ENCODE results near the gene SLC13A3.

SLC13A3 gene

DNA sequence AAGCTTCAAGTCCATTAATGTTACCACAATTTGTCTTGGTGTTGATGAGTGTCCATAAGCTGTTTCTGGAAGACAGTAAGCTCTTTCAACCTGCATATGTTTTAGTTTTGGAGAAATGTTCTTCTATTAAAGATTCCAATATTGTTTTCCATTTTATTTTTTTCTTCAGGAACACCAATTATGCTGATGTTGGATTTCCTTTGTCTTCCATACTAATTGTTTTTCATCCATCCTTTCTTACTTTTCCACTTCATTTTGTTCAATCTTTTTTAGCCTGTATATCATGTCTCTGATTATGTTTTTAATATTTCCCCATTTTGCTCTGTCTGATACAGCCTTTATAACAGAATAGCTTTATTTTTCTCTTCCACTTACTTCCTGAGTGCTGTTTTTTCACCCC lies 21.9 kb downstream of the SLC13A3 start:
- Histone ChIP-seq H3K4me1 (ENCODE audit: control insufficient read depth, low read length) (no peaks in the 10 kb centered on the region), H3K9me3 (ENCODE audit: control insufficient read depth, insufficient read depth, low read length) (no peaks in the 10 kb centered on the region), H3F3A (ENCODE audit: control insufficient read depth, insufficient read depth) (no peaks in the 10 kb centered on the region), H3K9me2 (replicated peaks; ENCODE audit: control insufficient read depth, low read length) (no peaks in the 10 kb centered on the region), H3K4me3 (ENCODE audit: low read length) (no peak overlapping the region), H3K27me3 (ENCODE audit: control insufficient read depth, low read length) (peaks cover 7% of the 10 kb centered on the region), H3K27ac (ENCODE audit: low read depth, low read length) (no peak overlapping the region), H3K36me3 (ENCODE audit: control insufficient read depth, low read length) (no peaks in the 10 kb centered on the region), H3K4me2 (ENCODE audit: low read length) (no peak overlapping the region), H3K79me2 (ENCODE audit: control insufficient read depth, low read length) (no peaks in the 10 kb centered on the region), H4K20me1 (ENCODE audit: control insufficient read depth, insufficient read depth, low read depth, low read length) (no peaks in the 10 kb centered on the region)
- TF ChIP-seq, protein P1, sequence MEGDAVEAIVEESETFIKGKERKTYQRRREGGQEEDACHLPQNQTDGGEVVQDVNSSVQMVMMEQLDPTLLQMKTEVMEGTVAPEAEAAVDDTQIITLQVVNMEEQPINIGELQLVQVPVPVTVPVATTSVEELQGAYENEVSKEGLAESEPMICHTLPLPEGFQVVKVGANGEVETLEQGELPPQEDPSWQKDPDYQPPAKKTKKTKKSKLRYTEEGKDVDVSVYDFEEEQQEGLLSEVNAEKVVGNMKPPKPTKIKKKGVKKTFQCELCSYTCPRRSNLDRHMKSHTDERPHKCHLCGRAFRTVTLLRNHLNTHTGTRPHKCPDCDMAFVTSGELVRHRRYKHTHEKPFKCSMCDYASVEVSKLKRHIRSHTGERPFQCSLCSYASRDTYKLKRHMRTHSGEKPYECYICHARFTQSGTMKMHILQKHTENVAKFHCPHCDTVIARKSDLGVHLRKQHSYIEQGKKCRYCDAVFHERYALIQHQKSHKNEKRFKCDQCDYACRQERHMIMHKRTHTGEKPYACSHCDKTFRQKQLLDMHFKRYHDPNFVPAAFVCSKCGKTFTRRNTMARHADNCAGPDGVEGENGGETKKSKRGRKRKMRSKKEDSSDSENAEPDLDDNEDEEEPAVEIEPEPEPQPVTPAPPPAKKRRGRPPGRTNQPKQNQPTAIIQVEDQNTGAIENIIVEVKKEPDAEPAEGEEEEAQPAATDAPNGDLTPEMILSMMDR (IDR thresholded peaks at IDR 0.05; ENCODE audit: low read depth, low read length, poor library complexity, severe bottlenecking) = no peak
- no peak for TF ChIP-seq EZH2phosphoT487 (IDR thresholded peaks at IDR 0.05; ENCODE audit: borderline replicate concordance, low read length)

GRCh38 chr20:46627234-46627633 lies 24.0 kb downstream of the SLC13A3 start:
- H3K79me2 ChIP-seq (ENCODE audit: control insufficient read depth, low read length) = no peaks in the 10 kb centered on the region
- H3K9me3 ChIP-seq (ENCODE audit: control insufficient read depth, insufficient read depth, low read length) = no peaks in the 10 kb centered on the region
- H3K9me2 ChIP-seq (replicated peaks; ENCODE audit: control insufficient read depth, low read length) = no peaks in the 10 kb centered on the region
- no peak overlapping the region for H3K4me3 ChIP-seq (ENCODE audit: low read length)
- H3K4me1 ChIP-seq (ENCODE audit: control insufficient read depth, low read length) = no peaks in the 10 kb centered on the region
- no peaks in the 10 kb centered on the region for H4K20me1 ChIP-seq (ENCODE audit: control insufficient read depth, insufficient read depth, low read depth, low read length)
- no peak overlapping the region for H3K4me2 ChIP-seq (ENCODE audit: low read length)
- TF ChIP-seq, protein P1 (IDR thresholded peaks at IDR 0.05; ENCODE audit: low read depth, low read length, poor library complexity, severe bottlenecking) = no peak
- no peak for TF ChIP-seq EZH2phosphoT487 (IDR thresholded peaks at IDR 0.05; ENCODE audit: borderline replicate concordance, low read length)
- H3K36me3 ChIP-seq (ENCODE audit: control insufficient read depth, low read length) = no peaks in the 10 kb centered on the region
- H3F3A ChIP-seq (ENCODE audit: control insufficient read depth, insufficient read depth) = no peaks in the 10 kb centered on the region
- peaks cover 10% of the 10 kb centered on the region for H3K27me3 ChIP-seq (ENCODE audit: control insufficient read depth, low read length)
- no peak overlapping the region for H3K27ac ChIP-seq (ENCODE audit: low read depth, low read length)

GRCh38 chr20:46626758-46627157 lies 24.5 kb downstream of the SLC13A3 start:
- Histone ChIP-seq H3K4me2 (ENCODE audit: low read length) (no peak overlapping the region), H3K9me3 (ENCODE audit: control insufficient read depth, insufficient read depth, low read length) (no peaks in the 10 kb centered on the region), H3K27ac (ENCODE audit: low read depth, low read length) (no peak overlapping the region), H3K27me3 (ENCODE audit: control insufficient read depth, low read length) (peaks cover 12% of the 10 kb centered on the region), H3F3A (ENCODE audit: control insufficient read depth, insufficient read depth) (no peaks in the 10 kb centered on the region), H3K79me2 (ENCODE audit: control insufficient read depth, low read length) (no peaks in the 10 kb centered on the region), H3K4me1 (ENCODE audit: control insufficient read depth, low read length) (no peaks in the 10 kb centered on the region), H3K4me3 (ENCODE audit: low read length) (no peak overlapping the region), H3K36me3 (ENCODE audit: control insufficient read depth, low read length) (no peaks in the 10 kb centered on the region), H3K9me2 (replicated peaks; ENCODE audit: control insufficient read depth, low read length) (no peaks in the 10 kb centered on the region), H4K20me1 (ENCODE audit: control insufficient read depth, insufficient read depth, low read depth, low read length) (no peaks in the 10 kb centered on the region)
- TF ChIP-seq, protein P1 (IDR thresholded peaks at IDR 0.05; ENCODE audit: low read depth, low read length, poor library complexity, severe bottlenecking) = no peak
- no peak for TF ChIP-seq EZH2phosphoT487 (IDR thresholded peaks at IDR 0.05; ENCODE audit: borderline replicate concordance, low read length)

Measured in DOHH2 (cell line).